PFSK-1 (cell line): ENCODE results near the gene DIP2C.

Experiments used
- FOXP2 ChIP-seq: optimal IDR thresholded peaks from 2 replicates; pipeline ENCODE3; 2011; ENCODE audit warnings: borderline replicate concordance, control low read depth, inconsistent platforms; ENCODE audit not compliant: insufficient read depth; ENCODE audit errors: extremely low read length, extremely low read depth
- POLR2AphosphoS5 ChIP-seq: IDR thresholded peaks from 2 replicates; pipeline ENCODE4 v1.6.1; 2012; ENCODE audit warnings: low read depth, mild to moderate bottlenecking, control low read depth, low read length, moderate library complexity
- REST ChIP-seq, 2 experiments: IDR thresholded peaks; 2 replicates each; pipeline versions ENCODE4 v1.6.1 to v1.8.0; 2011 to 2012; ENCODE audit warnings: low read depth in 2 of 2, low read length in 2 of 2, control low read depth in 1 of 2, inconsistent platforms in 1 of 2, mild to moderate bottlenecking in 1 of 2, moderate library complexity in 1 of 2; ENCODE audit not compliant: insufficient read depth in 1 of 2
- SIN3A ChIP-seq: IDR thresholded peaks from 2 replicates; pipeline ENCODE4 v1.6.1; 2012; ENCODE audit warnings: mild to moderate bottlenecking, low read length, moderate library complexity, borderline replicate concordance; ENCODE audit not compliant: insufficient read depth
- TAF1 ChIP-seq: IDR thresholded peaks from 2 replicates; pipeline ENCODE4 v1.6.1; 2012; ENCODE audit warnings: low read length, control low read depth, borderline replicate concordance; ENCODE audit not compliant: insufficient read depth

DIP2C gene

GRCh38 chr10:625333-625696, 64.2 kb downstream of the DIP2C start:
- no peak for TF ChIP-seq TAF1
- no peak for TF ChIP-seq REST (IDR thresholded peaks at IDR 0.05; ENCODE audit: insufficient read depth in 1 of 2, low read depth in 2 of 2, low read length in 2 of 2)
- TF ChIP-seq SIN3A = no peak
- no peak for TF ChIP-seq POLR2AphosphoS5
- no peak for TF ChIP-seq FOXP2

- TF ChIP-seq FOXP2 (peak; percentile 98), SIN3A (no peak)
Measured at GRCh38 chr10:624605-625332, 64.7 kb downstream of the DIP2C start.

GRCh38 chr10:624312-624604, 65.2 kb downstream of the DIP2C start:
- TF ChIP-seq TAF1 (no peak), REST (IDR thresholded peaks at IDR 0.05; ENCODE audit: insufficient read depth in 1 of 2, low read depth in 2 of 2, low read length in 2 of 2) (no peak), FOXP2 (no peak), SIN3A (no peak), POLR2AphosphoS5 (no peak)

- TF ChIP-seq POLR2AphosphoS5 (no peak), FOXP2 (no peak), TAF1 (no peak), SIN3A (no peak), REST (IDR thresholded peaks at IDR 0.05; ENCODE audit: insufficient read depth in 1 of 2, low read depth in 2 of 2, low read length in 2 of 2) (no peak)
Measured at GRCh38 chr10:623477-624311, 65.8 kb downstream of the DIP2C start.

GRCh38 chr10:623014-623413, 66.5 kb downstream of the DIP2C start:
- TF ChIP-seq FOXP2 (no peak), REST (IDR thresholded peaks at IDR 0.05; ENCODE audit: insufficient read depth in 1 of 2, low read depth in 2 of 2, low read length in 2 of 2) (no peak), SIN3A (no peak), POLR2AphosphoS5 (no peak), TAF1 (no peak)
